IMR-90 (cell line): Measurements from ENCODE around the gene PRKD2.

Experiments
- MXI1 ChIP-seq: IDR thresholded peaks from 2 replicates; pipeline ENCODE4 v1.6.1; 2012; ENCODE audit warnings: low read depth, mild to moderate bottlenecking, low read length, moderate library complexity, borderline replicate concordance
- SMC3 ChIP-seq: fragments of 150-350 bp; IDR thresholded peaks from 2 replicates; pipeline ENCODE4 v1.6.1; 2016; ENCODE audit warnings: low read depth, mild to moderate bottlenecking, antibody characterized with exemption, low read length, moderate library complexity
- TF ChIP-seq, protein P1 (sequence below): conservative IDR thresholded peaks from 2 replicates; pipeline ENCODE4 v1.5.1; 2012; ENCODE audit warnings: mild to moderate bottlenecking, low read depth, low read length, improper control_type of control experiment
- TF ChIP-seq, protein P2 (sequence below): fragments of 150-350 bp; IDR thresholded peaks from 2 replicates; pipeline ENCODE4 v1.6.1; 2016; ENCODE audit warnings: low read depth, mild to moderate bottlenecking, low read length, moderate library complexity, borderline replicate concordance

DNA sequence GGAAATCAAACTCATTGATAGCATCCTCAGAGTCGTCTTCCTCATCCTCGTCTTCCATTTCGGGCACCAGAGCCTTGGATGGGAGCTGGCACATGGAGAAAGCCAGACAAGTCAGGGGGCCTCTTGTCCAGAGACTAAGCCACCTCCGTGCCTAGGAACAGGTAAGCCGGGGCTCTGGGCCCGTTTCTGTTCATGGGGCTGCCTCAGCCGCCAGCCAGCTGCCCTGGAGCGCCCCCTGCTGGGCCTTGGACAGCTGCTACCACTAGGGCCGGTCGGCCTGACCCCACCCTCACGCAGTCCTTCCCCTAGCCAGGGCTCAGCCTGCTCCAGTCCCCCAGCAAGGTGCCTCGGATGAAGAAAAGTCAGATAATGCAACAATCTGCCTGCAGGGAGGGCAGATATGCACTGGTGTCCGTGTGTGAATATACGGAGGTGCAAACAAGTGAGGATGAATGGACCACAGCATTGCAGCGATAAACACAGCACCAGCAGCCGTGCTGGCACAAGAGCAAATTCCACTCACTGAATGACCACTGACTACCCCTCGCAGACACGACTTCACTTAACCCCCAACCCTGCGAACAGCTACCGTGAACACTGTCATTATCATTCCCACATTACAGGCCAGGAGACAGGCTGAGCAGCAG lies 11.9 kb upstream of the PRKD2 start:
- TF ChIP-seq, protein P1, sequence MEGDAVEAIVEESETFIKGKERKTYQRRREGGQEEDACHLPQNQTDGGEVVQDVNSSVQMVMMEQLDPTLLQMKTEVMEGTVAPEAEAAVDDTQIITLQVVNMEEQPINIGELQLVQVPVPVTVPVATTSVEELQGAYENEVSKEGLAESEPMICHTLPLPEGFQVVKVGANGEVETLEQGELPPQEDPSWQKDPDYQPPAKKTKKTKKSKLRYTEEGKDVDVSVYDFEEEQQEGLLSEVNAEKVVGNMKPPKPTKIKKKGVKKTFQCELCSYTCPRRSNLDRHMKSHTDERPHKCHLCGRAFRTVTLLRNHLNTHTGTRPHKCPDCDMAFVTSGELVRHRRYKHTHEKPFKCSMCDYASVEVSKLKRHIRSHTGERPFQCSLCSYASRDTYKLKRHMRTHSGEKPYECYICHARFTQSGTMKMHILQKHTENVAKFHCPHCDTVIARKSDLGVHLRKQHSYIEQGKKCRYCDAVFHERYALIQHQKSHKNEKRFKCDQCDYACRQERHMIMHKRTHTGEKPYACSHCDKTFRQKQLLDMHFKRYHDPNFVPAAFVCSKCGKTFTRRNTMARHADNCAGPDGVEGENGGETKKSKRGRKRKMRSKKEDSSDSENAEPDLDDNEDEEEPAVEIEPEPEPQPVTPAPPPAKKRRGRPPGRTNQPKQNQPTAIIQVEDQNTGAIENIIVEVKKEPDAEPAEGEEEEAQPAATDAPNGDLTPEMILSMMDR: peak; percentile 85
- TF ChIP-seq, protein P2, sequence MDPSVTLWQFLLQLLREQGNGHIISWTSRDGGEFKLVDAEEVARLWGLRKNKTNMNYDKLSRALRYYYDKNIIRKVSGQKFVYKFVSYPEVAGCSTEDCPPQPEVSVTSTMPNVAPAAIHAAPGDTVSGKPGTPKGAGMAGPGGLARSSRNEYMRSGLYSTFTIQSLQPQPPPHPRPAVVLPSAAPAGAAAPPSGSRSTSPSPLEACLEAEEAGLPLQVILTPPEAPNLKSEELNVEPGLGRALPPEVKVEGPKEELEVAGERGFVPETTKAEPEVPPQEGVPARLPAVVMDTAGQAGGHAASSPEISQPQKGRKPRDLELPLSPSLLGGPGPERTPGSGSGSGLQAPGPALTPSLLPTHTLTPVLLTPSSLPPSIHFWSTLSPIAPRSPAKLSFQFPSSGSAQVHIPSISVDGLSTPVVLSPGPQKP: no peak
- TF ChIP-seq MXI1 (no peak), SMC3 (peak; percentile 59)
